Epithelial cell of prostate (primary cell): ENCODE results near the gene ZFP92.

Experiments
- DNase-seq: peaks from one replicate; pipeline ENCODE4 v3.0.0-alpha.2; 2011; ENCODE audit warnings: low read depth, low spot score
- H3K27ac ChIP-seq: fragments of 450-650 bp; 2 replicates; pipeline ENCODE4 v1.5.1; 2017; ENCODE audit warnings: mild to moderate bottlenecking

The ZFP92 gene

GRCh38 chrX:153450114-153450948, 39.1 kb downstream of the ZFP92 start:
- H3K27ac ChIP-seq: no peak overlapping the region
- no peak for DNase-seq

DNA sequence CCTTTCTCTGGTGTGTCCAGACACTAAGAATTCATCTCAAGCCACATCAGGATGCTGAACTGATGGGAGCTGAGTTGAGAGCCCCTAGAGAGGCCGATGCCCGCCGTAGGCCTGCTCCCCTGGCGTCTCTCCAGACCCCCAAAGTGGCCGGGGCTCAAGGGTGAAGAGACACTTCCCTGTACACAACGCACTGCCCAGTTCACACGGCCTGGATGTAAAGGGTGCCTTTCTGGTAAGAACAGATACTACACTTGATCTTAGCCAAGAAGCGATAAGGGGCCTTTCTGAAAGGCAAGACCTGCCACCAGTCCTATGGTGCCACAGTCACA, 39.6 kb downstream of the ZFP92 start:
- DNase-seq: no peak

DNA sequence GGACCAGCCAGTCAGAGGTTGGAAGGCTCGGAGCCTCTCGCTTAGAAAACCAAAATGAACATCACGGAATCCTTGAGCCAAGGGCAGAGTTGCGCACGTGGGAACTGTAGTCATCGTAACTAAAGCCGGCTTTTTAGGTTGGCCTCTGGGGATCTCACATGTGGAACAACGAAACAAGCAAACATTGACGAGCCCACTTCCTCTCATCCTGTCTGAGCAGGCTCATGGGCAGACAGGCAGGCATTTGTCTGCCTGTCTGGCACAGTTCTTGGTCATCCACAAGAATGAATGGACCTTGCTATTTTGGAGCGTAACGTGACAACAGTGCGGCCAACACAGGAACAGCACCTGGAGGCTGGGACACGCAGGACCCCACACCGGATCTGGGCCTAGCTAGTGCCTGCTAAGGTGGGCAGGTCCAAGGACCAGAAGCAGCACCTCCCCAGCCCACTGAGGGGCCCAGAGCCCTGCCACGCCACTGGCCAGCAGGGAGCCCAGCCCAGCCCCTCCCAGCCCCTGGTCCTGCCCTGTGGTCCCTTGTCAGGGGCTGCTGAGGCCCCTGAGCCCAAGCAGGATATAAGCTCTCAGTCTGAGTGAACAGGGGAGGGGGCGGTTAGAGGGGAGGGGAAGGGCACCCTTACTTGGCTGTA, 43.8 kb downstream of the ZFP92 start:
- H3K27ac ChIP-seq: peak overlapping the region; percentile 36
- no peak for DNase-seq

More for the DNA sequence above, 39.6 kb downstream of the ZFP92 start:
- no peak overlapping the region for H3K27ac ChIP-seq

DNA sequence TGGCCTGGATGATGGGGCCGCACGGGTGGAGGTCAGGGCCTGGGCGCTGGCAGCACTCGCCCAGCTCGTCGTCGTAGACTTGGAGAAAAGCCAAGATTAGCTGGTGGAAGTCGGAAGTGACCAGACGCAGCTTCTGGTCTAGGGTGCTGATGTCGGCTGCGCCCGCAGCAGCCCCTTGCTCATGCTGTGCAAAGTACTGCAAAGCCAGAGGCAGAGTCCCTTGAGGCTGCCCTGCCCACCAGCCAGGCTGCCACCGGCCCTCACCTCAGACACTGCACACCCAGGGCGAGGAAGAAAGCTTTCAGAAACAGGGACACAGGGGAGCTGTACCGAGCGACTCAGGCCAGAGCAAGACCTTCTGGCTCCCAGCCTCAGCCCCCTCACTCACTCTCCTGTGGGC, 44.3 kb downstream of the ZFP92 start:
- no peak for DNase-seq
- H3K27ac ChIP-seq: peak overlapping the region; percentile 36

- DNase-seq: no peak
- H3K27ac ChIP-seq: no peak overlapping the region
Measured at GRCh38 chrX:153456161-153456560, 44.9 kb downstream of the ZFP92 start.

GRCh38 chrX:153456704-153457103, 45.4 kb downstream of the ZFP92 start:
- no peak for DNase-seq

GRCh38 chrX:153457136-153457825, 46.0 kb downstream of the ZFP92 start:
- H3K27ac ChIP-seq: no peak overlapping the region
- no peak for DNase-seq

More at GRCh38 chrX:153456704-153457103, 45.4 kb downstream of the ZFP92 start:
- no peak overlapping the region for H3K27ac ChIP-seq

- no peak for DNase-seq
- H3K27ac ChIP-seq: no peak overlapping the region
Measured at GRCh38 chrX:153457827-153458466, 46.7 kb downstream of the ZFP92 start.

DNA sequence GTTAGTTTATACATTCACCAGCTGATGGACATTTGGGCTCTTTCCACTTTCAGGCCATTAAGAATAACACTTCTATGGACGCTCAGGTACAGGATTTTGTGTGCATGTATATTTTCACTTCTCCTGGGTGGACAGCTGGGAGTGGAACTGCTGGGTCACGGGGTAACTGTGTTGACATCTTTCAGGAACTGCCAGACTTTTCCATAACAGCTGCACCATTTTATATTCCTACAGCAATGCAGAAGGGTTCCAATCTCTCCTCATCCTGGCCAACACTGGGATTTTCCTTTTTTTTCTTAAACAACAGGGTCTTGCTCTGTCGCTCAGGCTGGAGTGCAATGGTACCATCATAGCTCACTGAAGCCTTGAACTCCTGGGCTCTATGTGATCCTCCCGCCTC, 47.2 kb downstream of the ZFP92 start:
- no peak overlapping the region for H3K27ac ChIP-seq
- no peak for DNase-seq

- H3K27ac ChIP-seq: no peak overlapping the region
- no peak for DNase-seq
Measured at GRCh38 chrX:153459986-153460385, 48.7 kb downstream of the ZFP92 start.

GRCh38 chrX:153460826-153461225, 49.6 kb downstream of the ZFP92 start:
- no peak overlapping the region for H3K27ac ChIP-seq
- DNase-seq: no peak
